ENCODE measurements around the gene CBS. TPM values are rescaled to one million over a fixed set of nuclear protein-coding genes. Genes with fewer than 3 reads are reported as not detected.
"Not testable (repeated sequence)": the region's sequence is repeated elsewhere in the genome, so short reads cannot be mapped to it uniquely, and the experiment has no call there.

The CBS gene
- total RNA-seq, 4 donors from 2014 or later, result 2.6 to 8.2 (median 3.1) TPM

DNA sequence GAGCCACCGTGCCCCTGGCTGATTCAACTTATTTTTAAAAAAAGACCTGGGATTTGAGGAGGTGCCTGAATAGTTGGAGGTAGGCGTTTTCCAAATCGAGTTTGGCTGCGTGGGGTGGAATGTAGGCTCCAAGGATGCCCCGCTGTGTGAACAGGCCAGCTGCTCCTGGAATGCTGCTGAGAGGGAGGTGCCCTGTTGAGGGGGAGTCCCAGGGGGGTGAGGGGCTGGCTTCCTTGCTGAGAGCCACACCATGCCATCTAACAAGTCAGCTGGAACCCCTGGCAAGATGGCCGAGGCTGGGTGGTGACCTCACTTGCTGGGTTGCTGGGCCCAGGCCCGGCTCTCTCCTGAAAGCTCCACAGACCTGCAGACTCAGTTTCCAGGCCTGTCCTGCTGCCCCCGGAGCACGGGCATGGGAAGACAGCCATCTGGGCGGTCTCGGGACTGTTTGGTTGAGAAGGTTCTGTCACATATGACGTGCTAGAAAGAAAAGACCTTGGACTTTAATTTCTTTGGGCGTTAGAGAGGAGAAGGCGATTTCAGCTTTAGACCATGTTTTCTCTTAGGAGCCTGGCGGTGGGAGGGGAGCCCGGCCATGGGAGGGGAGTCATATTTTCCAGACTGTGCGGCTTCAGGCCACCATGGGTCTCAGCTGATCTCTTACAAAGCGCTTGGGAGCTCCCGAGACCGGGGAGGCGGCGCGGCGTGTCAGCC is 7.1 kb upstream of the CBS start:
- WGBS, 2 donors, result no CpG with 5 or more reads among the region's 24 CpGs

DNA sequence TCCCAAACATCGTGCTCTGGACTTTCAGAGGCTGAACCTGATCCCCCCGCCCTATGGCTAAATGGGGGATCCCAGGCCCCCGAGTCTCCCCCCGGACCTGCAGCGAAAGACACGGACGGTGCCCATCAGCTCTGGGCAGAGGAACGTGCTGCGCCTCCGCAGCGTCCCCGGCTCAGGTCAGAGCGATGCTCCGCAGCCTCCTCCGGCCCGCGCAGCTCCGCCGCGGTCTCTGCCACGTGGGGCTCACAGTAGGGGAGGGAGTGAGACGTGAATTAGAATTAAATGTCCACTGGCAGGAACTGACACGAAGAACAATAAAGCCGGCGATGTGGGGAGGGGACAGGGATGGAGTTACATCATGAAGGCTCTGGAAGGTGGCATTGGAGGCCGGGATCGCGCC is 1.0 kb upstream of the CBS start:
- DNase-seq (ENCODE audit: low spot score in 2 of 2); H3K4me3 ChIP-seq (ENCODE audit: low read depth, poor library complexity, severe bottlenecking); intact Hi-C loops (cut with DNase I; ENCODE audit: low total_unique reads): not testable (repeated sequence)
- WGBS, 2 donors, result no CpG with 5 or more reads among the region's 28 CpGs

More for the DNA sequence above, 7.1 kb upstream of the CBS start:
- H3K4me3 ChIP-seq (ENCODE audit: low read depth, poor library complexity, severe bottlenecking); DNase-seq (ENCODE audit: low spot score in 2 of 2); intact Hi-C loops (cut with DNase I; ENCODE audit: low total_unique reads): not testable (repeated sequence)

DNA sequence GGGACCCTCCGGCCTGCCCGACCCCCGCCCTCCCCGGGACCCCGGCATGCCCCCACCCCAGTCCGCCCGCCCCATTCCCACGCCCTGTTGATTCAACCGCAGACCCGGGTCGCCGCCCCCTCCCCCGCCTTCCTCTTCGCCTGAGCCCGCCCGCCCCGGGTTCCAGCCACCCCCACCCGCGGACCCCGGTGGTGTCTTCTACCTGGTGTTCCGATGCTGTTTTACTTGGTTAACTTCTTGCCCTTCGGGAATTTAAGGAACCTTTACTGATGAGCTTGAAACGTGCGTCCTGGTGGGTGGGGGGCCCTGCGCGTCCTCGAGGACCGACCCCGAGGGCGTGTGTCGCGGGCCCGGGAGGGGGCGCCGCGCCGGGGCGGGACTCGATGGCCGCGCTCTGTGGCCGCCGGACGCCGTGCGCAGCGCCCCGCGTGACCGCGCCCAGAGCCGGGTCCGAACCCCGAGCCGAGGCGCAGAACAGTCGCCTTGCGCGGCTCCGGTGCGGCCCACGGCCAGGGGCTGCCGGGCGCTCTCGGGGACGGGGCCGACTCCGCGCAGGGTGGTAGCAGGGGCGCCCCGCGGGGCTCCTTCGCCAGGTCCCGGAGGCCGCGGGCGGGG is 495 bp upstream of the CBS start:
- DNase-seq (ENCODE audit: low spot score in 2 of 2); H3K4me3 ChIP-seq (ENCODE audit: low read depth, poor library complexity, severe bottlenecking); intact Hi-C loops (cut with DNase I; ENCODE audit: low total_unique reads): not testable (repeated sequence)
- no CpG with 5 or more reads among the region's 77 CpGs for WGBS, 2 donors

DNA sequence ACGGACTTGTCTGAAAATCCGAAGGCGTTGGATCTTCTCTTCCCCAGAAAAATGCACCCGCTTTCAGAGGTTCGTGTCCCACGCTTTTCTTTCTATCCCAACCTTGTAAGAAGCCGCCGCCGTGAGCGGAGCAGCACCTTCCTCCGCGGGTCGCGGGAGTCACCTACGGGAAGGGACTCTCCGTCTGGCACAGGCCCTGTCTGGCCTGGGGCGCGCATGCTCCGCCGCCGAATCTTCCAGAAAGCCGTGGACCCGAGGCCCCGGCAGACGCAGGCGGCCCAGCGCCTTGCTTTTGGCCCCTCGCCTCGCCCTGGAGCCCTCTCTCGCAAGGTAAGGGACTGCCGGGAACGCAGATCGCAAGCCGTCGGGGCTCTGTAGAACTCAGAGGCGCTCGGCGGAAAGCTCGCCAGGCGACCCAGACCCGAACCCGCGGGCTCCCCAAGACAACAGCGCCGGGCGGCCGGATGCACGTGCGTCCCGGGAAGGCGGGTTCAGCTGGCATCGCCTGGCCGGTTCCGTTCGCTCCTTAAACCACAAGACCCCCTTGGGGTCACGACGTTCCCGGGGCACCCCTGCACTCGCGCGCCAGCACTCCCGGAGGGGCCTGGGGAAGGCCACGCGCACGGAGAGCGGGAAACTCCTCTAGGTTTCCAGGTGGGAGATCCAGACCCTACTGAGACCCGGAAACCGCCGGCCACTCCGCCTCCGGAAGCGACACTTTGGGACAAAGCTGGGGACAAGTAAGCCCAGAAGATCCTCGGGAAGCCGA is 1.1 kb downstream of the CBS start:
- no CpG with 5 or more reads among the region's 74 CpGs for WGBS, 2 donors
- DNase-seq (ENCODE audit: low spot score in 2 of 2); intact Hi-C loops (cut with DNase I; ENCODE audit: low total_unique reads); H3K4me3 ChIP-seq (ENCODE audit: low read depth, poor library complexity, severe bottlenecking): not testable (repeated sequence)

DNA sequence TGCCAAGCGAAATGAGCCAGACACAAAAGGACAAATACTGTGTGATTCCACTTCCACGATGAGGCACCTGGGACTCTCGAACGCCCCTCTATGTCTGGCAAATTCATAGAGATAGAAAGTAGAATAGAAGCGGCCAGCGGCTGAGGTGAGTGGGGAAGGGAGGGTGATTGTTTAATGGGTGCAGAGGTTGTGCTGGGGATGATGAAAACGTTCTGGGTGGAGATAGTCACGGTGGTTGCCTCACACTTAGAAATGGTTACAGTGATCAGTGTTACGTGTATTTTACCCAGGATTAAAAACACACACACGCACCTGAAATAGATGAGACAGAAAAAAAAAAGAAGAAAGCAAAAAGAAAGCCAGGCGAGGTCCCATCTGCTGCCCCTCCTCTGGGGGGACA is 2.9 kb downstream of the CBS start:
- intact Hi-C loops (cut with DNase I; ENCODE audit: low total_unique reads); H3K4me3 ChIP-seq (ENCODE audit: low read depth, poor library complexity, severe bottlenecking); DNase-seq (ENCODE audit: low spot score in 2 of 2): not testable (repeated sequence)
- WGBS, 2 donors, result no CpG with 5 or more reads among the region's 11 CpGs

DNA sequence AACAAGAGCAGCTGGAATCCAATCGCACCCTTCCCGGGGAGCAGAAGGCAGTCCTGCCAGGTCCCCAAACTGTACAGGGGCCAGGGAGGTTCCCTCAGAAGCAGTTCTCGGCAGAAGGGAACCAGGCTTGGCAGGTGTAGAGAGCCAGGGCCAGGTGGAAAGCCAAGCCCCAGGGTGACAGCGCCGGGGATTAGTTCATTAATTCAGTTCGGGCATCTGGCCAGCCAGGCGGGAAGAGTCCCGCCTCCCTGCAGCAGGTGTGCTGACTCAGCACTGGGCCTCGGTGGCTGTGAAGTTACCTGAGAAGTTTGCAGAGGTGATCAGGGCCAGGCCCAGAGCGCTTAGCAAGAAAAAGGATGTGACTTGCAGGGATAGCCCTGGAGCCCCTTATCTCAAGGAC is 6.0 kb downstream of the CBS start:
- intact Hi-C loops (cut with DNase I; ENCODE audit: low total_unique reads); DNase-seq (ENCODE audit: low spot score in 2 of 2); H3K4me3 ChIP-seq (ENCODE audit: low read depth, poor library complexity, severe bottlenecking): not testable (repeated sequence)
- no CpG with 5 or more reads among the region's 10 CpGs for WGBS, 2 donors

DNA sequence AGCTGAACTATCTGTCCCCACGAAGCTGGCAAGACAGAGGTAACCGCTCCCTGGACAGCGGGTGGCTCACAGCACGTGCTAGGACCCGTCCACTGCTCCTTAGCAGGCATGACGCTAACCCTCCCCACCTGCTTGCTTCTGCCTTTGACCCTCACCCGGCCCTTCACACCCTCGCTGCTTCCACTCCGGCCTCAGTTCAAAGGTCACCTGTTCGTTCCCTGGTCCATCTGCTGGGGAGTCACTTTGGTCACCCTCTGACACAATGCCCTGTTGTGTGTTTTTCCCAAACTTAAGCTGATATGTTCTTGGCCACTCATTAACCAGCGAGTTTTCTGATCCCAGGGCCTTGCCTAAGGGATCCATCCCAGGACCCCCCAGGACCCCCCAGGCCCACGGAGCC is 7.6 kb downstream of the CBS start:
- DNase-seq (ENCODE audit: low spot score in 2 of 2); intact Hi-C loops (cut with DNase I; ENCODE audit: low total_unique reads); H3K4me3 ChIP-seq (ENCODE audit: low read depth, poor library complexity, severe bottlenecking): not testable (repeated sequence)
- 83 to 86% methylated on average over 4 to 6 of the region's 12 CpGs for WGBS, 2 donors

DNA sequence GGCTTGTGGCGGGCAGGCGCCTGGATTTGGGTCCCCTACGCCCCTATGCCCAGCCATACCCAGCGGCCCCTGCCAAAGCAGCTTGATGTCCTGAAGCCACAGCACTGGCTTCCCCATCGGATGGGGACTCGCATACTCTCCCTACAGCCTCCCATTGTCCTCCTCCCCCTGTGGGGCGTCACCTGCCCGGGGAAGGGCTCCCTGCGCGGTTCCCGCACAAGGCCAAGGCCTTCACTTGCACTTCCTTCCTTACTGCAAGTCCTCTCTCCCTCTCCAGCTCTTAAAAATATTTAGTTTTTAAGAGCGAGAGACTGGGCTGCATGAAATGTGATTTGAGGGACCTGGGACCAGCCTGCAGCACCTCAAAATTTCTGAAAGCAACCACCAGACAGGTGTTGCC is 8.9 kb downstream of the CBS start:
- WGBS, 2 donors, result 86 to 100% methylated on average over 2 to 8 of the region's 12 CpGs
- intact Hi-C loops (cut with DNase I; ENCODE audit: low total_unique reads); DNase-seq (ENCODE audit: low spot score in 2 of 2); H3K4me3 ChIP-seq (ENCODE audit: low read depth, poor library complexity, severe bottlenecking): not testable (repeated sequence)

DNA sequence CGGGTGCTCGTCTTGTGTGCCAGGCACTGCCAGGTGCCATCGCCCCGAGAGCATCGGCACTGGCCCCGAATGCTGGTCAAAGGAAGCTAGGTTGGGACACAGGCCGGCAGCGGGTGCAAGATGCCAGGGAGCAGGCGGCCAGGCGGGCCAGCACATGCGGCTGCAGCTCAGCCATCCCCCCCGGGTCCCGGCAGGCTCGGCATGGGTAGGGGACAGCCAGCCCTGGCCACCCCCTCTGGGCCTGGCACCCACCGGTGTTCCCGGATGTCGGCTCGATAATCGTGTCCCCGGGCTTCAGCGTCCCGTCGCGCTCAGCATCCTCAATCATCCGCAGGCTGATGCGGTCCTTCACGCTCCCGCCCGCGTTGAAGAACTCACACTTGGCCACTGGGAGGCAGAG is 9.6 kb downstream of the CBS start:
- DNase-seq (ENCODE audit: low spot score in 2 of 2); H3K4me3 ChIP-seq (ENCODE audit: low read depth, poor library complexity, severe bottlenecking); intact Hi-C loops (cut with DNase I; ENCODE audit: low total_unique reads): not testable (repeated sequence)
- WGBS, 2 donors, result 89% methylated on average over 13 of the region's 30 CpGs; no CpG with 5 or more reads in 1 of the 2 donors

DNA sequence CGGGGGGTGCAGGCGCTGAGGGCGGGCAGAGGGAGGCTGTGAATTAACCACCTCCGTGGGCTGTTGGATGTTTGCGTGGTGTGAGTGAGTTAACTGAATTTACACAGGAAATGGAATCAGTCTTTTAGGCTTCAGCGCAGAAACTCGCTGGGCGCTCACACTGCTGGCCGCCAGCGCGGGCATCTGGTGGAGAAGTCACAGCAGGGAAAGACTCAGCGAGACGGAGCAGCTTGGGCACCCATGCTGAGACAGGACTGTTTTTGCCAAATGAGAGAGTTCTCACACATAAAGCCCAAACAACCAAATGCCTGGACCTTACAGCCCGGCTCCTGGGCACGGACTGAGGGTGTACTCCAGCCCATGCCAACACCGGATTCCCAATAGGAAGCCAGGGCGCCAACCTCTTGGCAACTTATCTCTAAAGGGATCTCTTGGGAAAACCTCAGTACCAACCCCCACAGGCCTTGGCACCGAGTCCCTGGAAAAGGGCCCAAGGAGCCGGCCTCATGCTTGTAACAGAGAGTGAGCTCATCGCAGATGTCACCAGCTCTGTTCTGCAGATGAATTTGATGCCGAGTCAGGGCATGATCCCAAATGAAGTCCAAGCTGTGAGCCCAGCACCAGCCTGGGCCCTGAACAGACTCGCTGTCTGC is 11.2 kb downstream of the CBS start:
- intact Hi-C loops (cut with DNase I; ENCODE audit: low total_unique reads); DNase-seq (ENCODE audit: low spot score in 2 of 2); H3K4me3 ChIP-seq (ENCODE audit: low read depth, poor library complexity, severe bottlenecking): not testable (repeated sequence)
- whole genome bisulfite sequencing, 2 donors, result no CpG with 5 or more reads among the region's 22 CpGs

DNA sequence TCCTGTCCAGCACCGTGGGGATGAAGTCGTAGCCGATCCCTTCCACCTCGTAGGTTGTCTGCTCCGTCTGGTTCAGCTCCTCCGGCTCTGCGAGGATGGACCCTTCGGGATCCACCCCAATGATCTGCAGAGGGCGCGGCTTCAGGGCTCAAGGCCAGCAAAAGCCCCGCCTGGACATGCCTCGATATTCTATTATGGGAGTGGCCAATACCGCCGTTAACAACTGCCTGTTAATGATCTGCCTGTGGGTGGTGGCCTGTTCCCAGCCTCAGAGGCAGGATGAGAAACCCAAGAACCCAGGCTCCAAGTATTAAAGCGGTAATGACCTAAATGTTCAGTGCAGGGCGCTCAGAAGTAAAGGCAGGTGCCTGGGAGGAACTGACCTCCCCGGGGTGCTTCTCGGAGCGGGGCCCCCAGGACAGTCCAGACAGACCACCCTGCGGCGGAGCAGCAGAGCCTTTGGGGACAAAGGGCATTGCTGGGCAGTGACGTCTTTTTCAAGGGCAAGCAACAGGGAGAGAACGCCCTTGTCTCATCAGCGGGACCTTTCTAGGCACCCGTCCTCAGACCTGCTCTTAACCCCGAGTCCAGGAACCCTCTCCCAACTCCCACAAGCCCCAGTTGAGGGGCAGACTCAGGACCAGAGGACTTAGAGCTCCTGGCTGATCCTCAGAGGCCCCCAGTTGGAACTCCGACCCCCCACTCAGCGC is 12.5 kb downstream of the CBS start:
- WGBS, 2 donors, result no CpG with 5 or more reads among the region's 28 CpGs
- DNase-seq (ENCODE audit: low spot score in 2 of 2); intact Hi-C loops (cut with DNase I; ENCODE audit: low total_unique reads); H3K4me3 ChIP-seq (ENCODE audit: low read depth, poor library complexity, severe bottlenecking): not testable (repeated sequence)

DNA sequence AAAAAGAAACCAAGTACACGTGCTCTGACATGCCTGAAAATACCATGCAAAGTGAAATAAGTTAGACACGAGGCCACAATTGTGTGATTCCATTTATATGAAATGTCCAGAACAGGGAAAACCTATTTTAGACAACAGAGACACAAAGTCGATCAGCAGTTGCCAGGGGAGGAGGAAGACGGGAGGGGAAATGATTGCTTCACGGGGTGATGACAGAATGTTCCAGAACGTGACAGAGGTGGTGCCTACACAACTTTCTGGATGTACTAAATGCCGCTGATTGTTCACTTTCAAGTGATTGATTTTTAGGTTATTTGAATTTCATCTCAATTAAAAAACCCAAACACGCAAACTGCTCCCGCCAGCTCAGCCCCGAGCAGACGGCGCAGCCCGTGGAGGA is 22.5 kb downstream of the CBS start:
- intact Hi-C loops (cut with DNase I; ENCODE audit: low total_unique reads); H3K4me3 ChIP-seq (ENCODE audit: low read depth, poor library complexity, severe bottlenecking); DNase-seq (ENCODE audit: low spot score in 2 of 2): not testable (repeated sequence)
- WGBS, 2 donors, result no CpG with 5 or more reads among the region's 13 CpGs

DNA sequence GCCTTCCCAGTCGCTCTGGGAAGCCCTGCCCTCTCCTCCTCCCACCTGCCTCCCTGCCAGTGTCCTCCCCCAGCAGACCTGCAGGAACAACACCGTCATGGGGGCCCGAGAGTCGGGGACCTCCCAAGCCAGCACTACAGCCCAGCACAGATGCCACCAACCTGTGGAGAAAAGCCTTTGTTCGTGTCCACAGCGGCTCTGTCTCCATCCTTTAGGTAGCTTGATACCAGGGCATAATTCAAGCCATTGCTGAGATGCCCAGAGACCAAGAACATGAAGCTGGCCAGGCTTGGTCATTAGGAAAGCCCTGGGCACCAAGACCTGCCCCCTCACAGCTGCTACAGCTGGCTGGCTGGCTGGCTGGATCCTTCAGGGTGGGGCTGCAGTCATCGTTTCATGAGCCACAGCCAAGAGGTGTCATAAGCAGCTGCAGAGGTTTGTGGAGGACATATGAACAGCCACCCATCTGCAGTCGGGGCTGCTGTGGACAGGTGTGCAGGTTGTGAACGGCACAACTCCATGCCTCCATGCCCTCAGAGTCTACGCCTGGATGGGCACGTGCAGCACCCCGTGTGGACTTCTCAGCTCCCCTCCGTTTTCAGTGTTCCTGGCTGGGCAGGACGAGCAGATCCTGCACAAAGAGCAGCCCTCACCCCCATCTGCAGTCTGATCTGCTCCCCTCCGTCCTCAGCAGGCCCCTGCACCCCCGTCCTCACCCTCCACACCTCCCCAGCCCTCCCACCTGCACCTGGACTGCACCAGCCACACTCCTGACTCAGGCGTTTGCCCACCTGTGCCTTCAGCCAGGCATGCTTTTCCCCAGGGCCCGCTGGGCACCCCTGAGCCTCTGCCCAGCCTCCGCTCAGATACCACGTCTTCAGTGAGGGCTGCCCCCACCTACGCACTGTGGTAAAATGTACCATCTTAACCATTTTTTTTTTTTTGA is 29.5 kb downstream of the CBS start:
- WGBS, 2 donors, result 59 to 68% methylated on average over 8 to 10 of the region's 21 CpGs
- DNase-seq (ENCODE audit: low spot score in 2 of 2); H3K4me3 ChIP-seq (ENCODE audit: low read depth, poor library complexity, severe bottlenecking); intact Hi-C loops (cut with DNase I; ENCODE audit: low total_unique reads): not testable (repeated sequence)

Data from lower leg skin (tissue), 4 donors.